ENCODE results near the gene SOX5. TPM values are rescaled to one million over a fixed set of nuclear protein-coding genes. Genes with fewer than 3 reads are reported as not detected.

Gene SOX5
- total RNA-seq, 1 donor from 2014 or later = 43.6 TPM

DNA sequence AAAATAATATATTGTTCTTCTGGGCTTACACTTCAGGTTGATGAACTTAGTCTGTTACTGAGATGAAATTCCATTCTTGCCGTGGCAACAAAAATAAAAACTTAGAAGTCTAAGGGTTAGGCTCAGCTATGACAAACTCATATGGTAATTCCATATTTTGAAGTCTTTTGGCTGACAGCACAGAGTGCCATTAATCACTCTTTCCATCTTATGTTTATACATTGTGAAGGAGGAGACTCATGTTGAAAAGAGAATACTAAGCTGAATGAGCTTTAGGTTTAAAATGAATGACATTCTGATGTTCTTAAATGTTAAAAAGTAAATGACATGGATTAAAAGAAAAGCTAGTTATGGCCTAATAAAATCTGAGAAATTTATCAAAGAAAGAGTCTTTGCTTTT lies 291.9 kb downstream of the SOX5 start:
- no peak for DNase-seq (ENCODE audit: low spot score)
- ATAC-seq = no peak
- intact Hi-C loops (cut with DNase I) = loop anchor here (5.0 kb wide), 1 partner anchor 1380 kb away; no protein-coding TSS in a partner anchor

DNA sequence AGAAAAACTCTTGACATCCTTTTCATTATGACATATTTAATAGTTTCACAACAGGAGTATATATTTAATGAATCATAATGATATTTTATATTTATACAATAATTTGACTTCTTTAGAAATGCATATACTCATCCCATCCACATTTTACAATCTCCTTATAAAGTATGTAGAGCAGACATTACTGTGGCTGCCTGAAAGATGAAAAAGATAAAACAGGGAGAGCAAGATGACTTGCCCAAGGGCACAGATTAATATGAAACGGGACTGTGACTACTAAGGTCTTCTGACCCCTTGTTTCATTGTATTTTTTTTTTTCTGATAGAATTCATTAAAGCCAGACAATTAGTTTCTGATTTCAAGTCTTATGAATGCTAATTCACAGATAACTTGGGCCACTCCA lies 293.6 kb downstream of the SOX5 start:
- intact Hi-C loops (cut with DNase I) = loop anchor here (5.0 kb wide), 1 partner anchor 1381 kb away; no protein-coding TSS in a partner anchor
- DNase-seq (ENCODE audit: low spot score) (no peak), ATAC-seq (no peak)

DNA sequence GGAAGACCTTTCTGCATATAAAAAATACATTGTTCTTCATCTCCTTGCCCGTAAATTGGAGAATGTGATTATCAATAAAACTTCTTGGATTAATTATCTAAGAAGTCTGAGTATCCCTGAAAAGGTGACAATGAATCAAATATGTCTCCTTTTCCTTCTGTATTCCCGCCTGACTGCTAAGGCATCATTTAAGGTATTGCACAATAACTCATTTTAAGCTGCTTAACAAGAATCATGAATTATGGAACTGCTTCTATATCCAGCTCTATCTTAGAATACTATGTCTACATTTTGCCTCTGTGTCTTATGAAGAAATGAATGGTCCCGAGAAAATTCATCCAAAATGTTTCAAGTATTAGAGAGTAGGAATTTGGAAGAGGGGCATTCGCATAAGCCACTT lies 294.4 kb downstream of the SOX5 start:
- intact Hi-C loops (cut with DNase I) = loop anchor here (5.0 kb wide), 1 partner anchor 1382 kb away; no protein-coding TSS in a partner anchor
- DNase-seq (ENCODE audit: low spot score) (no peak), ATAC-seq (no peak)

- DNase-seq (ENCODE audit: low spot score) (no peak), ATAC-seq (no peak)
- intact Hi-C loops (cut with DNase I) = no loop called here
Observed at GRCh38 chr12:23648546-23648945, 300.9 kb downstream of the SOX5 start.

DNA sequence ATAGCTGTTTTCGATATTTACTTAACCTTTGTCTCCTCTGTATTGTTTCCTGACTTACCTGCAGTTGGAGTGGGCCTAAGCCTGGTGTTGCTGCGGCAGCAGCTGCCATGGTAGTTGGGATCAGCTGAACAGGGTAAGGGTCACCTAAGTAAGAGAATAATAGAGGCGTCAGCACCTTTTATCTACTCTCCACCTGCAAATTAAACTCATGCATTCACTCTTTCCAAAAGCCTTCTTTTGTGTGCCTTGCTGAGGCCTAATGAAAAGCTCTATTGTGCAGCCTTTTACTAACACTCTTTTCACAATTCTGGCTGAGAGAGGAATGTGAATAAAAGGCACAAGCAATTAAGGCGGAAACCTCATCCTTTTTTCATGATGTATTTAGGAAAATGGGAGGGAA lies 308.7 kb downstream of the SOX5 start:
- intact Hi-C loops (cut with DNase I) = no loop called here
- ATAC-seq (no peak), DNase-seq (ENCODE audit: low spot score) (no peak)

DNA sequence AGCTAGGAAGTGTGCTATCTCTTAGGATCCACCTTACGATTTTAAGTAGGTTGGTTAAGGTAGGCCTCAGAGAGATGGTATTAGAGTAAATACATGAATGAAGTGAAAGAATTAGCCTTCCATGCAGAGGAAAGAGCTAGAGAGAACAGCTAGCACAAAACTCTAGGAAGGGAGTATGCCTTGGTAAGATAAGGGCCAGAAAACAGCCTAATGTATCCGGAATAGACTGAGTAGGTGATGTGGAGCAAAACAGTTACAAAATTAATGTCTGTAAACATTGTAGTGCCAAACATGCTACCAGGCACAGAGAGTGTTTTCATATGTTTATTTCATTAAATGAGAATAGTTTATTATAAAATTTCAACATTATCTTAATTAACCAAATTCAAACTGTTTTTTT lies 315.1 kb downstream of the SOX5 start:
- intact Hi-C loops (cut with DNase I) = no loop called here
- no peak for DNase-seq (ENCODE audit: low spot score)
- no peak for ATAC-seq

DNA sequence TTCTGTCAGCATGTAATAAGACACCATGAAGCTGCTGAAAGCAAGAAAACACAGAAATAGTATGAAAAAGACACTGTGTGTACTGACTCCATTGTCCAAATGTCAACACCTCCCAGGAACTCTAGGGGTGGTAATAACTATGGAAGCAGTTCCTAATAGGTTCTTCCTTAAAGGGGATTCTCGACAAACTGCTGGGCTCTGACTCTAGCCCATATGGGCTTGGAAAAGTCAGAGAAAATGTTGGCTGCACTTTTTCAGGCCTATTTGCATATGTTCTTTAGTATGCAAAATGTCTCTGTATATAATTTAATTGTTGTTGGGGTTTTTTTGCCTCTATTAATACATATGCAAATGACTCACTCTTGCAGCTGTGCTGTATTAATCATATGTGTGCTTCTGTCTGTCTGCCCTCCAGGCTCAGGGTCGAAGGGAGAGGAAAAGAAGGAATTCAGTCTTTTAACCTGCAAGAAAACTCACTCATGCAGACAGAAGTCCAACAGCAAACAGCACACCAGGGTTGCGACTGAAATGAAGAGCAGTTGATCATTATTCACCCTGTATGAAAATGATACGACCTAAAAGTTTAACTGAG lies 317.6 kb downstream of the SOX5 start:
- intact Hi-C loops (cut with DNase I) = no loop called here
- ATAC-seq (no peak), DNase-seq (ENCODE audit: low spot score) (no peak)

- intact Hi-C loops (cut with DNase I) = no loop called here
- ATAC-seq (no peak), DNase-seq (ENCODE audit: low spot score) (no peak)
Observed at GRCh38 chr12:23630524-23630923, 318.9 kb downstream of the SOX5 start.

DNA sequence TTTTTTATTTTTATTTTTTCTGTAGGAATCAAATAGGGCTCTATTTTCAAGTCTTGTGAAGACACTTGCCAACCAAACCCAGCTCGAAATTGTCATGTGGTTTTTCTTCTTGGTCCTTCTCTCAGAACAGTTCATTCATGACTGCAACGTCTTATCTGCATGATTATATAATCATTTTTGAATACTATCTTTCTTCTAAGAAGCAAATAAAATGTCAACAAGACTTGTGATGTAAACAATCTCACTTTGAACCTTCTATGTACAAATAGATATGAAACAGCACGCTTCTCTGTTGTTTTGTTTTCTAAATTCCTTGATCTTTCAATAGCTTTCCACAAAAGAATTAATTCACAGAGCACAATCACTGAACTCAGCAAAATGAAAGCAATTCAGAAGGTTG lies 320.7 kb downstream of the SOX5 start:
- intact Hi-C loops (cut with DNase I) = no loop called here
- no peak for ATAC-seq

DNA sequence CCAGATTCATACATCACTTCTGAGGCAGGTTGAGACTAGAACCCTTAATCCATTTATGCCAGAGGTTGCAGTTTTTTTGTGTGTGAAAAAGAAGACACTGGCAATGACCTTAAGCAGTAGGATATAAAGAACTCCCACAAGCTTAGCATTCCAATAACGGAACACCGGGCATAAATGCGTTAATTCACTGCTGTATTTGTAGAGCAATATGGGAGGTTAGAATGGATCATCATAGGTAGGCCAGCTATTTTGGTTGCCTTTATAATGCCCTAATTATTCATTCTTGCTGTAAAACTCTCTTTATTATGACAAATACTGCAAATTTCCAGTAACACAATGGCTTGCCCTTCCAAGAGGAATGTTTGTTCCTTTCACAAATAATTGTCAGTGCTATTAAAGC lies 322.7 kb downstream of the SOX5 start:
- intact Hi-C loops (cut with DNase I) = no loop called here
- ATAC-seq (no peak), DNase-seq (ENCODE audit: low spot score) (no peak)

More for the DNA sequence above, 320.7 kb downstream of the SOX5 start:
- DNase-seq (ENCODE audit: low spot score) = no peak

GRCh38 chr12:23621900-23622299 lies 327.6 kb downstream of the SOX5 start:
- DNase-seq (ENCODE audit: low spot score) (no peak), ATAC-seq (no peak)
- intact Hi-C loops (cut with DNase I) = no loop called here

DNA sequence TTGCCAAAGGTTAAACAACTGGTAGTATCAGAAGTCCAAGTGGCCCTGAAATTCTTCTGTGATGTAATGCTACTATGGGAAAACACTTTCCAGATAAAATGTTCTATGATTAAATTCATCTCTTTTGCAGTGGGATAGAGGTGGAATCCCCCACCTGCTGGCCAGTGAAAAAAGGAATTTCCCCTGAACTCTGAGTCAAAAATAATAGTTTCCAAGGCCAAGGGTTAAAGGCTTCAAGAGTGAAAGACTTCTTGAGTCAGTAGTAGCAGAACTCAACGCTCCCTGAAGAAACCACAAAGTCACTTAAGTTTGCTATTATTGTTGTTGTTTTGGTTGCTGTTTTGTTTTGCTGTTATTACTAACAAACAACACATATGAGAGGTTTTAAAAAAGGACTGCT lies 330.8 kb downstream of the SOX5 start:
- no peak for ATAC-seq
- intact Hi-C loops (cut with DNase I) = no loop called here
- no peak for DNase-seq (ENCODE audit: low spot score)

- DNase-seq (ENCODE audit: low spot score) (no peak), ATAC-seq (no peak)
- intact Hi-C loops (cut with DNase I) = no loop called here
Observed at GRCh38 chr12:23617749-23618148, 331.7 kb downstream of the SOX5 start.

DNA sequence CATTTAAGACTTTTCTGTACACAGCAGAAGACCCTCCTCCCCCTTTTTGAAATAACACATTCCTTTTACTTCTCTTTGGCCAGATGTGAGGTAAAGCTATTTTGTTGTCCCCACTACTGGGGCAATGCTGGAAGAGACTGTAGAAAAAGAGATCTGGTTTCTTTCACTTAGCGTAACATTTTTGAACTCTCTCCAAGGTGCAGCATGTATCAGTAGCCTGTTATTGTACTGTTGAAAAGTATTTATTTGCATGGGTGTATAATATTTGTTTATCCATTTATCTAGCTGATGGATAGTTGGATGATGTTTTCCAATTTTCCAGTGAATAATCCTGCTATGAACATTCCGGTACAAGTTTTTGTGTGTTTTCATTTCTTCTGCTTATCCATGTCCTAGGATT lies 335.2 kb downstream of the SOX5 start:
- DNase-seq (ENCODE audit: low spot score) (no peak), ATAC-seq (no peak)
- intact Hi-C loops (cut with DNase I) = no loop called here

- intact Hi-C loops (cut with DNase I) = no loop called here
- no peak for ATAC-seq
- no peak for DNase-seq (ENCODE audit: low spot score)
Observed at GRCh38 chr12:23611320-23611719, 338.1 kb downstream of the SOX5 start.

GRCh38 chr12:23600919-23601318 lies 348.6 kb downstream of the SOX5 start:
- intact Hi-C loops (cut with DNase I) = no loop called here
- ATAC-seq (no peak), DNase-seq (ENCODE audit: low spot score) (no peak)

DNA sequence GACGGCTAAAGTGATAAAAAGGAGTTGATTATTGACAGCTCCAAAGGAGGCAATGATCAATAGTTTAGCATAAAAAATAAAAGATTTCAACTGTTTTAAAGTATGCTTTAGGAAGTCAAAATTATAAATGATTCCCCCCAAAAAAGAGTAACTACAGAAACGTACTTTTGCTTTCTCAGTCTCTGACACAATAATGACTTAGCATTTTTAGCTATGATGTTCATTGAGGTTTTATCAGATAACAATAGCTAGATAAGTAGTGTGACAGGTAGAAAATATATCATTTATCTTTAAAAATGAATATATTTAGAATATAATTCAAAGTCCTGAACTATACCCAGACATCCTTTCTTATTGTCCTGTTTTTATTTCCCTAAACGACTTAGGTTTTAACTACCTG lies 352.9 kb downstream of the SOX5 start:
- no peak for ATAC-seq
- intact Hi-C loops (cut with DNase I) = no loop called here
- no peak for DNase-seq (ENCODE audit: low spot score)

DNA sequence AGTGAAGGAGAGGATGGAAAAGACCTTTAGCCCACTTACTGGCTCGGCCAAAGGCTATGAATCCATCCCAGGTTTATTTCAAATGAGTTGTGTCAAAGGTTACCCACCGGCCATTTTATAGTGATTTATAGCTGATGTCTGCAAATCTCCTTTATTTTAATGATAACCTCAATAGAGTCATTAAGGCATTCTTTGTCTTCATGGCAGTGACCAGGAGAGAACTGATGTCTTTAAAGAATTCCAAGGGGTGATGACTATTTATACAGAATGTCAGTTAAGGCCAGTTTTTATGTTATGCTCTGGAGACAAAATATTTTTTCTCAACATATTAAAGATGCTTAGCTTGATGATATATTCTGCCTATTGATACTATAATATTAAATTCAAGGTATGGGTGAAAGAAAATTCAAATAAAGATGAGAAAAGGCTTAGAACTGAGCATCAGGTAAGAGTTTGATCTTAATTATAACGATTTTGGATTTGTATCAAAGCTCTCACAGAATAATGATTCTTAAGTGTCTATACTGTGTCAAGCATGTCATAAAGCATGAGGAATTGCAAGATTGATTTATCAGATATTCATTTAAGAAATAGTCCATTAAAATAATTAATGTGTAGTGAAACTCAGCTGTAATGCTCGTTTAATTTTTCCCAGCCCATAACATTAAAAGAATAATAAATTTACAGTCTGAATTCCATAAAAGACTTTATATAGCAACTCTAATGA lies 361.5 kb downstream of the SOX5 start:
- ATAC-seq (no peak), DNase-seq (ENCODE audit: low spot score) (no peak)
- intact Hi-C loops (cut with DNase I) = no loop called here

GRCh38 chr12:23585782-23586163 lies 363.7 kb downstream of the SOX5 start:
- no peak for ATAC-seq
- intact Hi-C loops (cut with DNase I) = no loop called here
- no peak for DNase-seq (ENCODE audit: low spot score)

DNA sequence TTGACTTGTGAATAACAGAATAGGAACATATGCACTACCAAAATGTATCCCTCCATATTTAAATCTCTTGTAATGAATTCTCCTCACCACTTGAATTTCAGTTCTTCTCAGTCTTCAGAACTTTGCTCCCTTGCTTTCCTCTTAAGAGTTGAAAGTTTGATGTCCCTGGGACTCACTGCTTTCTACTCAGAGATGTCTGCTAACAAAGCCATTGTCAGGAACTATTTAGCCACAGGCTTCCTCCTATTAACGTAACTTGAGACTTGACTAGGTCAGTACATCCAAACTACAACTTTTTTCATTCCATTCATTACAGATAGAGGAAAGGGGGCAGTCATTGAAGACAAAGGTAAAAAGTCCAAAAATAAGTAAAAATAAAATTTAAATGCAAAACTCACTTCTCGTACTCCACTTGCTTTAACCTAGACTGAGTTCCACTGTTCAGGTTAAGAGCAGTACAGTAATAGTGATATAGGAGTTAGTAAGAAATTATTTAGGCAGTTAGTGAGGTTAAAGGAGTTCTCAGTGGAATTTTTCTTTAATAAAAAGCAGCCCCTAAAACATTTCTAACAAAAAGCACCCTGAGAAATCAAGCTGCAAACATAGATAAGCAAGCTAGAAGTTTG lies 364.2 kb downstream of the SOX5 start:
- intact Hi-C loops (cut with DNase I) = no loop called here
- no peak for DNase-seq (ENCODE audit: low spot score)
- no peak for ATAC-seq

GRCh38 chr12:23581913-23582312 lies 367.6 kb downstream of the SOX5 start:
- ATAC-seq = no peak
- DNase-seq (ENCODE audit: low spot score) = no peak
- intact Hi-C loops (cut with DNase I) = no loop called here

Measured in sciatic nerve (tissue), 2 donors.